ENCODE results near the gene SNRNP48. TPM values are rescaled to one million over a fixed set of nuclear protein-coding genes. Genes with fewer than 3 reads are reported as not detected.

The SNRNP48 gene
- total RNA-seq, 1 donor from 2014 or later, result 9.7 TPM

DNA sequence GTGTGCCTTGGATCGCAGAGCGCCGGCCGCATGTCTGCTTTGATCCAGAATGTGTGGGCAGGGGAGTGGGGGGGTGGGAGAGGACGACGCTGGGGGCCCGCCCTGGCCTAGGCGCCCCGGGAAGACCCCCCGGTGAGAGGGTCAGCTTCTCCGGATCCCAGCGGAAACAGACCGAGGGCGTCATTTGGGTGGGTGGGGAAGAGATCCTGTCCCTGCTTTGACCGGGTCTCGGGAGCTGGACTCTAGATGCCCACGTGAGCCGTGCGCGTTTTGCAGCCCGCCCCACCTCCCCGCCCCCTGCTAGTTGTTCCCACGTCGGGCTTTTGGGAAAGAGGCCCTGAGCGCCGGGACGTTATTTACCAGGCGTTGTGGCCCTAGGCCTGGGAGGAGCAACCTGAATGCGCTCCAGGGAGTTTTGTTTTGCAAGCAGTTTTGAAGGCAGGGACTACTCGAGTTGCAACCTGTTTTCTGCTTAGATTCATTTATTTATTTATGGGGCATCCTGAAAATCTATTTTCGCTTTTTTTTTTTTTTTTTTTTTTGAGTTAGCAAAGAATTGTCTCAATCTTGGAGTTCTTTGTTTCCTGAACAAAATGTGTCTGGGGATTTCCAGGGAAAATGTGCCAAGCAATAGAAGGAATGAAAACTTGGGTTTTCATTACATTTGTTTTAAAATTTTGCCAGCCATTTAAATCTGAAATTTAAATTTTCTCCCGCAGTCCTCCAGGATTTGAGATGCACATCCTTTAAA is 46.9 kb upstream of the SNRNP48 start:
- TF ChIP-seq, protein P1, sequence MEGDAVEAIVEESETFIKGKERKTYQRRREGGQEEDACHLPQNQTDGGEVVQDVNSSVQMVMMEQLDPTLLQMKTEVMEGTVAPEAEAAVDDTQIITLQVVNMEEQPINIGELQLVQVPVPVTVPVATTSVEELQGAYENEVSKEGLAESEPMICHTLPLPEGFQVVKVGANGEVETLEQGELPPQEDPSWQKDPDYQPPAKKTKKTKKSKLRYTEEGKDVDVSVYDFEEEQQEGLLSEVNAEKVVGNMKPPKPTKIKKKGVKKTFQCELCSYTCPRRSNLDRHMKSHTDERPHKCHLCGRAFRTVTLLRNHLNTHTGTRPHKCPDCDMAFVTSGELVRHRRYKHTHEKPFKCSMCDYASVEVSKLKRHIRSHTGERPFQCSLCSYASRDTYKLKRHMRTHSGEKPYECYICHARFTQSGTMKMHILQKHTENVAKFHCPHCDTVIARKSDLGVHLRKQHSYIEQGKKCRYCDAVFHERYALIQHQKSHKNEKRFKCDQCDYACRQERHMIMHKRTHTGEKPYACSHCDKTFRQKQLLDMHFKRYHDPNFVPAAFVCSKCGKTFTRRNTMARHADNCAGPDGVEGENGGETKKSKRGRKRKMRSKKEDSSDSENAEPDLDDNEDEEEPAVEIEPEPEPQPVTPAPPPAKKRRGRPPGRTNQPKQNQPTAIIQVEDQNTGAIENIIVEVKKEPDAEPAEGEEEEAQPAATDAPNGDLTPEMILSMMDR (IDR thresholded peaks at IDR 0.05), result no peak
- Mint-ChIP-seq H3K27me3 (ENCODE audit: low read depth) (no peaks in the 10 kb centered on the region), H3K27ac (ENCODE audit: unreplicated experiment) (peak overlapping the region; percentile 91), H3K4me1 (ENCODE audit: low read depth) (peaks cover 66% of the 10 kb centered on the region), H3K9me3 (ENCODE audit: low read depth) (no peaks in the 10 kb centered on the region), H3K36me3 (ENCODE audit: low read depth) (peaks cover 13% of the 10 kb centered on the region), H3K4me3 (ENCODE audit: unreplicated experiment) (peak overlapping the region; percentile 95)
- DNase-seq (ENCODE audit: low spot score), result no peak

DNA sequence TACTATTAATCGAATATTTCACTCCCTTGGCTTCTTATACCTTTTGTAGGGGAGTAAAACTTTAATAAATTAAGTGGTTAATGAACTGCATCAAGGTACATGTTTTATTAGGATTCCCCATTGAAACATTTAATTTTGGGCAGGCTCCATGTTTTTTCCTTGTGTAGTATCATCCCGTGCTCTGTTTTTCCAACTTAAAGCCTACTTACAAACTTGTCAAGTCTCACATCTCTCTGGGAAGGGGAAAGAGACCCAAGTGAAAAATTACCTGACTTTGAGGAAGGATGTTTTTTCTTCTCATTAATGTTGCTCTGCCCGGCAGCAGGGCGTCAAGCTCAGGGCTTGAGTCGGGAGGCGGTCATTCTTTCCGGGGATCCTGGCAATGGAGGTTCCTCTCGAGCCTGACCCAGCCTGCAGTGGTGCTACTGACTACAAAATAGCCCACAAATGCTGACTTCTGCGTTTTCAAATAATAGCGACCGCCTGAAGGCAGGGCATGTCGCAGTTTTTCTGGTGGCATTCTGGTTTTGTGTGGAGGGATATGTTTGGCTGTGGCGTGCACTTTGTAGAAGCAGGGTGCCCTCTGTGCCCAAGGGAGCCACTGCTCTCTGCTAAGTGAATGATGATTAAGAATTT is 46.1 kb upstream of the SNRNP48 start:
- Mint-ChIP-seq H3K27ac (ENCODE audit: unreplicated experiment) (peak overlapping the region; percentile 91), H3K27me3 (ENCODE audit: low read depth) (no peaks in the 10 kb centered on the region), H3K4me1 (ENCODE audit: low read depth) (peaks cover 66% of the 10 kb centered on the region)

DNA sequence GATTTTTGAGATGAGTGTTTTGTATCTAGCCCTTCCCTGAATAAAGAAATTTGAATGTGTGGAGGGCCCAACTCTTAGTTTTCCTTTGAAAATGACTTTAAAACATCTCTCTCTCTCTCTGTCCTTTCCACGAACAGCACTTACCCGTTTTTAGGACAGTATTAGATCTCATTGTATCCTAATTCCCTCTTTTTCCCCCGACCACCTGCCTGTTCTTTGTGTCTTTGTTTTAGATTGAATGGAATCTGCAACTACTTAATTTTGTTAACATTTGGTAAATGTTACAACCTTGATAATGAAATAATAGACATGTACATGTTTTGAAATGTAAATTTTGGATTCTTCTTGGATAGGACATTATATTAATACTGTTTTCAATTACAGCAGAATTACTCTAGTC is 45.4 kb upstream of the SNRNP48 start:
- peaks cover 17% of the 10 kb centered on the region for H3K36me3 Mint-ChIP-seq (ENCODE audit: low read depth)
- peak overlapping the region; percentile 95 for H3K4me3 Mint-ChIP-seq (ENCODE audit: unreplicated experiment)
- DNase-seq (ENCODE audit: low spot score), result no peak
- H3K9me3 Mint-ChIP-seq (ENCODE audit: low read depth), result no peaks in the 10 kb centered on the region
- H3K27ac Mint-ChIP-seq (ENCODE audit: unreplicated experiment), result peak overlapping the region; percentile 91
- no peaks in the 10 kb centered on the region for H3K27me3 Mint-ChIP-seq (ENCODE audit: low read depth)
- TF ChIP-seq, protein P1 (IDR thresholded peaks at IDR 0.05), result no peak
- H3K4me1 Mint-ChIP-seq (ENCODE audit: low read depth), result peaks cover 69% of the 10 kb centered on the region

More for the DNA sequence above, 46.1 kb upstream of the SNRNP48 start:
- Mint-ChIP-seq H3K9me3 (ENCODE audit: low read depth) (no peaks in the 10 kb centered on the region), H3K36me3 (ENCODE audit: low read depth) (peaks cover 15% of the 10 kb centered on the region), H3K4me3 (ENCODE audit: unreplicated experiment) (peak overlapping the region; percentile 95)
- no peak for DNase-seq (ENCODE audit: low spot score)
- TF ChIP-seq, protein P1 (IDR thresholded peaks at IDR 0.05), result no peak

DNA sequence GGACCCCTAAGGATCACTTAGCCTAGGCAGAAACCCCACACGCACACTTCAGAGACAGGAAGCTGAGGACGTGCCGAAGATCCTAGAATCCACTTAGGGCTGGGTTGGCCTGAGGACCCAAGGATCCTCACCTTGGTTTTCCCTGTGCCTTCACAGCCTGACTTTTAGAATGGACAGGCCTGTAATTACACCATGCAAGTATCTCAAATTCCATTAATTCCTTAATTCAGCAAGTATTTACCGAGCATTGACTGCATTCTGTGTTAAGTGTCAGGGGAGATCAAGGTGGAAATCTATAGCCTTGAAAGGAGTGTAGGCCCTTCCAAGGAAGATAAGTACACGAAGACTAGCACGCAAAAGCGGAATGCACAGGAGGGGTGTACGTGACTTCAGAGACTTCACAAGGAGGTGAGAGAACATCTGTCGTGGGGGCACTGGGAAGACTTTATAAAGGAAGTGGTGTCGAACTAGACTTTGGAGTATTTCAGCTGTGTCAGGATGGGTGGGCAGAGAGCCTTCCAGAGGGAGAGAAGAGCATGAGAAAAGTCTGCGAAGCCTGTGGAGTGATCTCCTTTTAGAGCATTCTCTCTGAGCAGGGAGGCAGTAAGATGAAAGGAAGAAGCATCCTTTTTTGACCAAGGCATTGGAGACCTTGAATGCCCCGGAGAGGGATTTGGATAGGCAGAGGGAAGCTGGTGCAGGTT is 44.5 kb upstream of the SNRNP48 start:
- TF ChIP-seq, protein P1 (IDR thresholded peaks at IDR 0.05), result no peak
- Mint-ChIP-seq H3K9me3 (ENCODE audit: low read depth) (no peaks in the 10 kb centered on the region), H3K27me3 (ENCODE audit: low read depth) (no peaks in the 10 kb centered on the region), H3K4me1 (ENCODE audit: low read depth) (peaks cover 69% of the 10 kb centered on the region), H3K4me3 (ENCODE audit: unreplicated experiment) (peak overlapping the region; percentile 95), H3K36me3 (ENCODE audit: low read depth) (peaks cover 17% of the 10 kb centered on the region), H3K27ac (ENCODE audit: unreplicated experiment) (peak overlapping the region; percentile 91)
- DNase-seq (ENCODE audit: low spot score), result no peak

DNA sequence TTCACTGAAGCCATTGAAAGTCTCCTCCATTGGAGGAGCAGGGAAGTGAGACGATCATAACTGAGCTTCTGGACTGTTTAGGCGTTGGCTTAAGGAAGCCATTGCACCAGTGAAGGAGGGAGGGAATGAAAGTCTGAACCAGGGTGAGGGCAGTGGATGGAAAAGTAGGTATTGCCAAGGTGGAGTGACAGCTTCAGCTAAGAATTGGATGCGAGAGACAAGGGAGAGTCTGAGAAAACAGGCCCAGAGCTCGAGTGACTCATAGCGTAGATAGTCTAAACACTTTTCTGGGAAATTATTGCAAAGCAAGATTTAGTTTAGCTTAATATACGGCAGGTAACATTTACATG is 44.0 kb upstream of the SNRNP48 start:
- no peaks in the 10 kb centered on the region for H3K9me3 Mint-ChIP-seq (ENCODE audit: low read depth)
- TF ChIP-seq, protein P1 (IDR thresholded peaks at IDR 0.05), result no peak
- H3K4me3 Mint-ChIP-seq (ENCODE audit: unreplicated experiment), result peak overlapping the region; percentile 95
- peak overlapping the region; percentile 91 for H3K27ac Mint-ChIP-seq (ENCODE audit: unreplicated experiment)
- no peaks in the 10 kb centered on the region for H3K27me3 Mint-ChIP-seq (ENCODE audit: low read depth)
- H3K4me1 Mint-ChIP-seq (ENCODE audit: low read depth), result peaks cover 69% of the 10 kb centered on the region
- H3K36me3 Mint-ChIP-seq (ENCODE audit: low read depth), result peaks cover 17% of the 10 kb centered on the region
- no peak for DNase-seq (ENCODE audit: low spot score)
